Activated CD4-positive, alpha-beta memory T cell treated with anti-CD3 and anti-CD28 coated beads, Interleukin-2, amount 10 ng/mL, durations not matched to agents 7 days and 5 days (primary cell): ENCODE measurements around the gene ERV3-1. TPM values are rescaled to one million over a fixed set of nuclear protein-coding genes. Genes with fewer than 3 reads are reported as not detected.
A peak's percentile ranks its signal among the peaks of the same experiment; 100 is the strongest.
"Not testable (repeated sequence)": the region's sequence is repeated elsewhere in the genome, so short reads cannot be mapped to it uniquely, and the experiment has no call there.

Experiments
- CTCF ChIA-PET: fragments of 350-600 bp; sonication (Branson Sonifier 250); formaldehyde crosslinking; loops from one replicate; lab custom pipeline; 2021; ENCODE audit warnings: antibody characterized with exemption, inconsistent platforms; lab: Charles Lee
- POLR2A ChIA-PET: fragments of 350-600 bp; sonication (Branson Sonifier 250); formaldehyde crosslinking; loops from one replicate; lab custom pipeline; 2021; ENCODE audit warnings: antibody characterized with exemption; lab: Charles Lee
- DNase-seq: peaks from one replicate; pipeline ENCODE4 v3.0.0-alpha.2; 2020
- H3K27ac Mint-ChIP-seq: one replicate; pipeline ENCODE4 v1.8.0; 2021; ENCODE audit warnings: mild to moderate bottlenecking, mixed read lengths
- H3K27me3 Mint-ChIP-seq: one replicate; pipeline ENCODE4 v1.8.0; 2021; ENCODE audit warnings: mixed read lengths
- H3K36me3 Mint-ChIP-seq: one replicate; pipeline ENCODE4 v1.8.0; 2021; ENCODE audit warnings: low read depth, mixed read lengths
- H3K4me1 Mint-ChIP-seq: one replicate; pipeline ENCODE4 v1.8.0; 2021; ENCODE audit warnings: mixed read lengths
- H3K4me3 Mint-ChIP-seq: one replicate; pipeline ENCODE4 v1.8.0; 2021; ENCODE audit warnings: mild to moderate bottlenecking, mixed read lengths
- H3K9me3 Mint-ChIP-seq: one replicate; pipeline ENCODE4 v1.8.0; 2021; ENCODE audit warnings: mixed read lengths
- total RNA-seq, 2 experiments: library from RNA; stranded (reverse); gene quantifications; one replicate each; pipeline ENCODE4 v1.2.3, GENCODE V29; 2021

ERV3-1 gene
- total RNA-seq, 2 experiments from 2014 or later: 9.6 to 14.4 TPM

DNA sequence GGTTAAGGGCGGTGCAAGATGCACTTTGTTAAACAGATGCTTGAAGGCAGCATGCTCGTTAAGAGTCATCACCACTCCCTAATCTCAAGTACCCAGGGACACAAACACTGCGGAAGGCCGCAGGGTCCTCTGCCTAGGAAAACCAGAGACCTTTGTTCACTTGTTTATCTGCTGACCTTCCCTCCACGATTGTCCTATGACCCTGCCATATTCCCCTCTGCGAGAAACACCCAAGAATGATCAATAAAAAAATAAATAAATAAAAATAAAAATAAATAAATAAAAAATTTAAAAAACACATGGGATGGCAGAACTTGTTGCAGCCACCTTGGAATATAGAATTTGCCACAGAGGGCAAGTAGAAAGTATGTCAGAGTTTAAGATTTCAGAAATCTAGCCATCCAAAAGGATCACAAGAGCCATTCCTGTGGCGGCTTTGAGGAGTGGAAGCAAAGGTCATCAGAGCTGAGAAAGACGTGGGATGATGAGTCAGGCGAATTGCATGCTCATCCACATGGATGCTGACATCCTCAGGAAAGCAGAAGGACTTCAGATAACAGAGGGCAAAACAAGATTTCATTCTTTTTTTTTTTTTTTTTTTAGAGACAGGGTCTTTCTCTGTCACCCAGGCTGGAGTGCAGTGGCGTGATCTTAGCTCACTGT, 27.8 kb upstream of the ERV3-1 start:
- CTCF ChIA-PET, H3K4me3 Mint-ChIP-seq, H3K4me1 Mint-ChIP-seq, H3K27me3 Mint-ChIP-seq, H3K27ac Mint-ChIP-seq, H3K9me3 Mint-ChIP-seq, H3K36me3 Mint-ChIP-seq, DNase-seq: not testable (repeated sequence)
- POLR2A ChIA-PET: interaction anchor here (0.6 kb wide), 1 partner anchor 339 kb away, joined by 3 read pairs; the partner anchor contains the start of gene ZNF92

DNA sequence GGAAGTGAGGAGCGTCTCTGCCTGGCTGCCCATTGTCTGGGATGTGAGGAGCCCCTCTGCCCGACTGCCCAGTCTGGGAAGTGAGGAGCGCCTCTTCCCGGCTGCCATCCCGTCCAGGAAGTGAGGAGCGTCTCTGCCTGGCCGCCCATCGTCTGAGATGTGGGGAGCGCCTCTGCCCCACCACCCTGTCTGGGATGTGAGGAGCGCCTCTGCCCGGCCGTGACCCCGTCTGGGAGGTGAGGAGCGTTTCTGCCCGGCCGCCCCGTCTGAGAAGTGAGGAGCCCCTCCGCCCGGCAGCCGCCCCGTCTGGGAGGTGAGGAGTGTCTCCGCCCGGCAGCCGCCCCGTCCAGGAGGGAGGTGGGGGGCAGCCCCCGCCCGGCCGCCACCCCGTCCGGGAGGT, 26.9 kb upstream of the ERV3-1 start:
- CTCF ChIA-PET, H3K4me1 Mint-ChIP-seq, H3K27ac Mint-ChIP-seq, DNase-seq, H3K4me3 Mint-ChIP-seq, H3K36me3 Mint-ChIP-seq, POLR2A ChIA-PET, H3K27me3 Mint-ChIP-seq, H3K9me3 Mint-ChIP-seq: not testable (repeated sequence)

DNA sequence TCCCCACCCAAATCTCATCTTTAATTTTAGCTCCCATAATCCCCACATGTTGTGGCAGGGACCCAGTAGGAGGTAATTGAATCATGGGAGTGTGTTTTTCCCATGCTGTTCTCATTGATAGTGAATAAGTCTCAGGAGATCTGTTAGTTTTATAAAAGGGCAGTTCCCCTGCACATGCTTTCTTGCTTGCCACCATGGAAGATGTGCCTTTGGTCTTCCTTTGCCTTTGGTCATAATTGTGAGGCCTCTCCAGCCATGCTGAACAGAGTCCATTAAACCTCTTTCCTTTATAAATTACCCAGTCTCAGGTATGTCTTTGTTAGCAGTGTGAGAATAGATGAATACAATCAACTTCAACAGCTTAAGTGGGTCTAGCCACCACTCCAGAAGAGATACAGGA, 18.5 kb upstream of the ERV3-1 start:
- H3K4me1 Mint-ChIP-seq, H3K36me3 Mint-ChIP-seq, DNase-seq, H3K4me3 Mint-ChIP-seq, POLR2A ChIA-PET, H3K27ac Mint-ChIP-seq, H3K9me3 Mint-ChIP-seq, H3K27me3 Mint-ChIP-seq, CTCF ChIA-PET: not testable (repeated sequence)

DNA sequence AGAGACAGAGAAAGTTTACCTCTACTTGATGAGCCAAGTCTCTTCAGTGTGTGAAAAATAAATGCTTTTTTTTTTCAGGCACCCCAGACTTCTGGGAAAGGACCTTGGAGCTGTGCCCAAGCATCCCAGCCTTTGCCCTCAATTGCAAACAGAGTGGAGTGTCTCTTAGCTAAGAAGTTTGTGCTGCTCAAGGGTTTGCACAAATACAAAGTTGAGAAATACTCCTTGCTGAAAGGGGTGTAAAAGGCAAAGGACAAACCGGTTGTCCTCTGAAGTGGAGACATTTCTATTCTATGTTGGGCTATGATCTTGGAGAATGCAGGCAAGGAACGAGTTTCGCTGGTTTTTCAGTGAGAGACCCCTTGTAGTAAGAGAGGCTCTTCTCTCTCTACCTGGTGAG, 14.5 kb upstream of the ERV3-1 start:
- not testable (repeated sequence) for H3K36me3 Mint-ChIP-seq, H3K27ac Mint-ChIP-seq, H3K27me3 Mint-ChIP-seq

DNA sequence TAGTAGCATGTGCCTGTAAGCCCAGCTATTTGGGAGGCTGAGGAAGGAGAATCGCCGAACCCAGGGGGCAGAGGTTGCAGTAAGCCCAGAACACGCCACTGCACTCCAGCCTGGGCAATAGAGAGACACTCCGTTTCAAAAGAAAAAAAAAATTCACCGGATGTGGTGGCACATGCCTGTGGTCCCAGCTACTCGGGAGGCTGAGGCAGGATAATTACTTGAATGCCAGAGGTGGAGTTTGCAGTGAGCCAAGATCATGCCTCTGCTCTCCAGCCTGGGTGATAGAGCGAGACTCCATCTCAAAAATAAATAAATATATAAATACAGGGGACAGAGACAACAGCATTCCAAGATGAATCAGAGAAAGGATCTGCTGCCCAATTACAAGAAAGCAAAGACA, 3.4 kb upstream of the ERV3-1 start:
- DNase-seq, H3K9me3 Mint-ChIP-seq, H3K27ac Mint-ChIP-seq, POLR2A ChIA-PET, CTCF ChIA-PET, H3K4me3 Mint-ChIP-seq, H3K27me3 Mint-ChIP-seq: not testable (repeated sequence)
- Mint-ChIP-seq H3K4me1 (peaks cover 18% of the 10 kb centered on the region), H3K36me3 (peaks cover 13% of the 10 kb centered on the region)

More for the DNA sequence above, 14.5 kb upstream of the ERV3-1 start:
- DNase-seq, H3K9me3 Mint-ChIP-seq, H3K4me1 Mint-ChIP-seq, CTCF ChIA-PET, H3K4me3 Mint-ChIP-seq, POLR2A ChIA-PET: not testable (repeated sequence)

DNA sequence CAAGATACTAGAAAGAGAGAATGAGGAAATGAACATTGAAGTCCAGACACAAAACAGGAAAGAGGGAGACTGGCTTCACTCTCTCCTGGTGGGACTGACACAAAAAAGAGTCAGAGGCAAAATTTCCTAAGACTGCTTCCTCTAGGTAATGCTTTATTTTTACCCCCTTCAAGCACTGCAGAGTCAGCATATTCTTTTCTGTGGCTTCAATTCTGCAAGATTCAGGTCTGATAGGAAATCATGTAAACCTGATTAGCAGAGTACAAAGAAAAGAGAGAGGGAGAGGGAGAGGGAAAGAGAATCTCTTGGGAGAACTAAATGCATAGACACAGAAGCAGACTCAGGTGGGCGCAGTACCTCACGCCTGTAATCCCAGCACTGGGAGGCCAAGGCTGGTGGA, 2.9 kb upstream of the ERV3-1 start:
- H3K27me3 Mint-ChIP-seq, H3K27ac Mint-ChIP-seq, DNase-seq, H3K4me3 Mint-ChIP-seq, CTCF ChIA-PET, POLR2A ChIA-PET: not testable (repeated sequence)
- Mint-ChIP-seq H3K9me3 (peaks cover 14% of the 10 kb centered on the region), H3K4me1 (peaks cover 23% of the 10 kb centered on the region), H3K36me3 (peaks cover 18% of the 10 kb centered on the region)

DNA sequence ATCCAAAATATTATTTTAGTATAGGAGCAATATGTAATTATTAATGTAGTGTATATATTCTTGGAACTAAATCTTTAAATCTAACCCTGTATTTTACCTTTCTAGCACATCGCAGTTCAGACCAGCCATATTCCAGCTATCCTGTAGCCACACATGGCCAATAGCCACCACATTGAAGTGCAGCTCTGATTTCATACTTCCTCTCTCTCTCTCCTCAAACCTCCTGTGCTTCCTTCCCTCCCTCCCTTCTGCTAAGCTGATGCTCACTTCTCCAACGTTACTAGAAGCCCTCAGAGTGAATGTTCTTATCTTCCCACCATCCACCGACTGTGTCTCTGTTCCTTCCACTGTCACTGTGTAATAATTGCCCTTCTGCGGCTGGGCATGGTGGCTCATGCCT, 549 bp upstream of the ERV3-1 start:
- peaks cover 20% of the 10 kb centered on the region for H3K9me3 Mint-ChIP-seq
- H3K4me1 Mint-ChIP-seq: peaks cover 29% of the 10 kb centered on the region

DNA sequence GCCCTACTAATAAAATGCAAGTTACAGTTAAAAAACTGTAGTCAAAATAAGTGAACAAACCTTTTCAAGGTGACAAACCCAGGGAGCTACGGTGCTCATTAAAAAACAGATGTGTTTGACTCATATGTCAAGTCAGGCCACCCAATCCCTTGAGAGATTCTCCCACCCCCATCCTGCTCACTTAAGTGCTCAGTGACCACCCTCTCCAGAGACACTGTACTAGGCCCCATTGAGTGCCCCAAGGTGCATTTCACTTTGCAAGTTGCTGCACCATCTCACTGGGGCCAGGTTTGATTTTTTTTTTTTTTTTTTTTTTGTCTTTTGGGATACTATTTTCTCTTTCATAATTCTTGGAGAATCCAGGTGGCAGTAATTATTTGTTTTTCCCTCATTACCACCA, 1.9 kb downstream of the ERV3-1 start:
- no peak for DNase-seq
- Mint-ChIP-seq H3K27ac (no peak overlapping the region), H3K4me1 (peaks cover 29% of the 10 kb centered on the region), H3K9me3 (peaks cover 35% of the 10 kb centered on the region), H3K36me3 (peaks cover 59% of the 10 kb centered on the region), H3K4me3 (peak overlapping the region; percentile 24), H3K27me3 (no peaks in the 10 kb centered on the region)
- CTCF ChIA-PET: interaction anchor here (0.7 kb wide), 1 partner anchor 11 kb away, joined by 4 read pairs; no protein-coding TSS in a partner anchor
- POLR2A ChIA-PET: no interaction called here

More for the DNA sequence above, 549 bp upstream of the ERV3-1 start:
- H3K27ac Mint-ChIP-seq: peak overlapping the region; percentile 72
- POLR2A ChIA-PET: interaction anchor here (0.6 to 2.4 kb wide), 14 partner anchors 14 to 700 kb away, joined by 3 to 28 read pairs (median 7); partner anchors contain the start of genes ZNF107, ZNF138, ZNF273 and ZNF680
- H3K4me3 Mint-ChIP-seq: peak overlapping the region; percentile 91
- H3K36me3 Mint-ChIP-seq: peaks cover 36% of the 10 kb centered on the region
- H3K27me3 Mint-ChIP-seq, DNase-seq: not testable (repeated sequence)
- CTCF ChIA-PET: interaction anchor here (0.6 to 2.2 kb wide), 6 partner anchors 14 to 700 kb away, joined by 3 to 7 read pairs (median 3); partner anchors contain the start of genes ZNF736 and ZNF92

DNA sequence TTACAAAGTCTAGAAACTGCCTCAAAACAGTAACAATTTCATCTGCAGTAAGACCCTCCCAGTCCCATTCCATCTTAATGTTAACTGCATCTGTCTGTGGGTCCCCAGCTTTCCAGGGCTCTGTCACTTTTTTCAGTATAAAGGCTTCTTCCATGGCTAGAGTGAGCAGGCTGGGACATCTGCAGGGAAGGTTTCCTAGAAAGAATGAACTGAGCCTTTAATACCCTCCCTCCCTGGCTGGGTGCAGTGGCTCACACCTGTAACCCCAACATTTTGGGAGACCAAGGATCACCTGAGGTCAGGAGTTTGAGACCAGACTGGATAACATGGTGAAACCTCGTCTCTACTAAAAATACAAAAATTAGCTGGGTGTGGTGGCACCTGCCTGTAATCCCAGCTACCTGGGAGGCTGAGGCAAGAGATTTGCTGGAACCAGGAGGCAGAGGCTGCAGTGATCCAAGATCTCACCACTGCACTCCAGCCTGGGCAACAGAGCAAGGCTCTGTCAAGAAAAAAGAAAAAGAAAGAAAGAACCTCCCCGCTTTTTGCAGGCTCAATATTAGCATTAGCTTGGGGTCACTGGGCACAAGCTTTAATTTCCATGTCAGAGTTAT, 3.4 kb downstream of the ERV3-1 start:
- H3K4me1 Mint-ChIP-seq: peaks cover 31% of the 10 kb centered on the region
- no peak for DNase-seq
- no peaks in the 10 kb centered on the region for H3K27me3 Mint-ChIP-seq
- H3K4me3 Mint-ChIP-seq: no peak overlapping the region
- CTCF ChIA-PET: no interaction called here
- peaks cover 45% of the 10 kb centered on the region for H3K9me3 Mint-ChIP-seq
- POLR2A ChIA-PET: no interaction called here
- H3K36me3 Mint-ChIP-seq: peaks cover 74% of the 10 kb centered on the region
- H3K27ac Mint-ChIP-seq: no peak overlapping the region

DNA sequence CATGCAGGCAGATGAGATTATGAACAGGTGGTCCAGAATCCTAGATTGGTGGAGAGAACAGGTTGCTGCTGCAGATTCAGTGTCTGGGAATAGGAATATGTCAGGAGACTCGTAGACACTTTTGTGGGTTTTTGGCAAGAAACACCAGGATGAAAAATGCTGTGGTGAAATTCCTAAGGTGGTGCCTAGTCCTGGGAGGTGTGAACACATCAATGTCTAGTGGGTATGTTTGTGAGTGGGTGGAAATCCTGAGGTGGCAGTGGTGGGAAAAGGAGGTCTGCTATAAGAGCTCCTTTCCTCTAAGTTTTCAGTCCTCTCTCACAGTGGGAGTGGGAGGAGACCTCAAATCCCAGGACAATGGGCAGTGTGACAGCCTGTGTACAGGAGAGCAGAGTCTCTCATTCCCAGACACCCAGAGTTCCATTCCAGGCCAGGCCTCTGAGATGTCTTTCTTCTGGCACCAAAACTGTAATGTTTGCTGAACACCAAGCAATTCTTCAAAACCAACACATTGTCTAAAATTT, 5.1 kb downstream of the ERV3-1 start:
- Mint-ChIP-seq H3K27me3 (no peaks in the 10 kb centered on the region), H3K4me1 (peaks cover 23% of the 10 kb centered on the region), H3K9me3 (peaks cover 56% of the 10 kb centered on the region), H3K27ac (no peak overlapping the region), H3K36me3 (peaks cover 85% of the 10 kb centered on the region), H3K4me3 (no peak overlapping the region)
- ChIA-PET POLR2A (no interaction called here), CTCF (no interaction called here)
- DNase-seq: no peak

DNA sequence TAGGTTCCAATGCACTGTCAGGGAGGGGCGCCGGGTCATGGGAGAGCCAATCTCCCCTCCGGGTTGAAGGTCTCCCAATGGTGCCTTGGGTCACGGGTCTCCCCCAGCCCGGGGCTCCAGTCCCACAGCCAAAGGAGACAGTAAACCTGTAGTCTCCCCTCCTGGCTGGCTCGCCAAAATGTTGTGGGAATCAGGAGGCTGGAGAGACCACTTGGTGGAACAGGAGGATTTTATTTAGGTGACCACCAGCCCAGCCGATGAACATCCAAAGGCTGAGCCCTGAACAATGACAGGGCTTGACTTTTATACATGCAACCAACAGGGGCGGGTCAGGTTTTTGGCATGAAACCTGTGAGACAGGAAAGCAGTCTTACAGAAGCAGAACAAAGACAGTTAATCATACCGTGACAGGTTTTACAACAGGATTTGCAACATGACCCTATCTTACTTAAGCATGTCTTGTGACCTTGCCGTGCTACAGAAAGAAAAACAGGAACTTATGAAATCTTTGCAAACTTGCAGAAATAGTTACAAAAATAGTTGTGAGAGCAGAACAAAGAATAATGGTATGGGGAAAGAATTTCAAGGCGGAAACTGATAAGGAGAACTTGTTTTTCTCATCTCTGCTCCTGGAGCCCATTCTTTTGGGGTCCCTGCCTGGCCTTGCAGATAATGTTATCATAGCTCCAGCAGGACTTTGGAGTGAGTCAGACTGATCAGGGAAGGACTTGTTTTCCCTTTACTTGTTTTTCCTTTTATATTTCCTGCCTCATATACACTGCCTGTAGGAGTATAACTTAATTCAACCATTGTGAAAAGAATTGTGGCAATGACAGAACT, 7.1 kb downstream of the ERV3-1 start:
- DNase-seq: no peak
- Mint-ChIP-seq H3K4me1 (peaks cover 7% of the 10 kb centered on the region), H3K4me3 (no peak overlapping the region), H3K36me3 (peaks cover 72% of the 10 kb centered on the region), H3K9me3 (peaks cover 52% of the 10 kb centered on the region), H3K27ac (no peak overlapping the region), H3K27me3 (no peaks in the 10 kb centered on the region)
- POLR2A ChIA-PET: no interaction called here
- CTCF ChIA-PET: no interaction called here

DNA sequence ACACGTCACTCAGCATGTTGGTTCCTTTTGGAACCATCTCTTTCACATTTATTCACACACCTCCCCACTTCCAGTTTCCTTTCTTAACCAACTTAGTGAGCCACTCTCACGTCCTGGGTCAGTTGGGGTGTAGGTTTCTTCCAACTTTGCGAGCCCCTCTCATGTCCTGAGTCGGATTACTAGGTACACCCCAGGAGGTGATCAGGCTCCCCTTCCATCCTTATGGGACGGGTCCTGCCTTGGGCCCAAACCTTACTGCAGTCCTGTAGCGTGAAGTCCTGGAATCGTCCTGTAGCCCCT, 7.7 kb downstream of the ERV3-1 start:
- H3K27me3 Mint-ChIP-seq: no peaks in the 10 kb centered on the region
- ChIA-PET POLR2A (no interaction called here), CTCF (no interaction called here)
- DNase-seq: no peak
- peaks cover 5% of the 10 kb centered on the region for H3K4me1 Mint-ChIP-seq
- H3K9me3 Mint-ChIP-seq: peaks cover 56% of the 10 kb centered on the region
- no peak overlapping the region for H3K27ac Mint-ChIP-seq
- no peak overlapping the region for H3K4me3 Mint-ChIP-seq
- peaks cover 67% of the 10 kb centered on the region for H3K36me3 Mint-ChIP-seq

DNA sequence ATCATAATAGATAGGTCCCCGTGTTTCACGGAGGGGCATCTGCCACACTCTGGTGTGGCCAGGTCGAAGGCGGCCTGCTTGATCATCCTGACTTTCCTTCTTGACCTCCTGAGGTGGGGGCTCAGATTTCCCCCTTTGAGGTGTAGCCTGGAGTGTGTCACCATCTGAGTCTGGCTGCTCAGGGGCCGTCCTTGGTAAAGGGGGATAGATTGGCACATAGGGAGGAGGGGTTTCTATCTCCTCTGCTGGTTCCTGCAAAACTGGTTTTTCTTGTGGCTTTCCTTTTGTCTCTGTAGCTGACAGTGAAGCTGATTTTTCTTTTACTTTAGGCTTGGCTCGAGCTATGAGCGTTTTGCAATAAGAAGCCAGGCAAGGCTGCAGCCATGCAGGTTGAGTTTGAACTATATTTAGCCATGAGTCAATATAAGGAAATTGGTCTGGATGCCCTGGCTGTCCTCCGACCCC, 8.5 kb downstream of the ERV3-1 start:
- Mint-ChIP-seq H3K9me3 (peaks cover 57% of the 10 kb centered on the region), H3K27me3 (no peaks in the 10 kb centered on the region), H3K4me3 (no peak overlapping the region), H3K4me1 (peaks cover 1% of the 10 kb centered on the region), H3K27ac (no peak overlapping the region), H3K36me3 (peaks cover 61% of the 10 kb centered on the region)
- ChIA-PET POLR2A (interaction anchor here (1.1 kb wide), 1 partner anchor 8 kb away, joined by 4 read pairs; the partner anchor contains the start of gene ERV3-1), CTCF (no interaction called here)
- no peak for DNase-seq
